NOMO-1 (cell line): ENCODE measurements around the gene ERC2.

ENCODE experiments used
- DNase-seq, 2 experiments: peaks; one replicate each; lab custom pipeline; 2025; ENCODE audit not compliant: unreplicated experiment in 2 of 2; lab: John Stamatoyannopoulos, UW

Gene ERC2

DNA sequence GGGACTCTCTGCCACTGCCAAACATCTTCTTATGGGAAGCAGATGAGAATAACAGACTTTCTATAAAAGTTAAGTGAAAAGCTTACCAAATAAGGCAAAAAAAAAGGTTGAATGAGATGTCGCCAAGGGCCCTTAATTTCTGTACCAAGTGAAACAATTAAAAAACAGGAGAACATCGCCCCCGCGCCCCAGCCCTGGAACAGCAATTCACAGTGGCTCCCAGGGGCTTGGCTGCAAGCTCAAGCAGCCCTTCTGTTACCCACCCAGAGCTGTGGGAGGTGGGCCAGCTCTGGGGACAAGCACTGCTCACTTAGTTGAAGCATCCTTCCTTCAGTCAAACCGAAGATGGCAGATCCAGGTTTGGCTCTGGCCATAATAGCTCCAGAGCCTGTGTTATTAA, 208.0 kb downstream of the ERC2 start:
- DNase-seq: no peak

DNA sequence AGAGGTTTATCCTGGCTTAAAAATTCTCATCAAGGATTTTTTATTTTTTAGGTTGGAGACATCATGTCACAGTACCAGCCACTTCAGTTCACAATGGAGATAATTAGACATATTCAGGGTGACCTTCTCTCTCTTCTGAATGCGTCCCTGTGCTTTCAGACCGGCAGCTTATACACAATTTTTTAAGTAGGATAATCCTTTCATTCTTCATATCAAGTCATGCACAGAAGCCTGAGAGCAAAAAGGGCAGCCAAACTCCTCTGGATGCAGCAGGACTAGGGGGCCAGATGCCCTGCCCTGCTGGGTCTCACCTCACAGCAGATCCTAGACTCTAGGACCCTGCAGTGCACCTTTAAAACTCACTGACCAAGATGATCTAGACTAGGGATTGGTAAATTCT, 210.4 kb downstream of the ERC2 start:
- DNase-seq: no peak

DNA sequence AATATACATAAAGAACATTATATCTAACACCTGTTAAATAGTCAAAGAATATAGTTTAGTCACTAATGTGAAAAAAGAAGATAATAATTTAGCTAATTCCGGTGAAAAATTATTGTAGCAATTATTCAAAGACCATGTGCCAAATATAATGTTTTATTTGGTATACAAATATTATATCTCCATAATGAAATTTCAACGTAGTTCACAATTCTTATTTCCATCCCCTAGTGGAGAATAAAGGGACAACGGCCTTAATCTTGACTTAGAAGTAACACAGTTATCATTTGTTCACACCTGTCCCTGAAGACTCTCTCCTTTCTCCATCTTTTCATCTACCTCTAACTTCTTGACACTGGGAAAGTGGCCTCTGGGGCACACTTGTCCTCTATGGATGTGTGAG, 213.4 kb downstream of the ERC2 start:
- DNase-seq: no peak

DNA sequence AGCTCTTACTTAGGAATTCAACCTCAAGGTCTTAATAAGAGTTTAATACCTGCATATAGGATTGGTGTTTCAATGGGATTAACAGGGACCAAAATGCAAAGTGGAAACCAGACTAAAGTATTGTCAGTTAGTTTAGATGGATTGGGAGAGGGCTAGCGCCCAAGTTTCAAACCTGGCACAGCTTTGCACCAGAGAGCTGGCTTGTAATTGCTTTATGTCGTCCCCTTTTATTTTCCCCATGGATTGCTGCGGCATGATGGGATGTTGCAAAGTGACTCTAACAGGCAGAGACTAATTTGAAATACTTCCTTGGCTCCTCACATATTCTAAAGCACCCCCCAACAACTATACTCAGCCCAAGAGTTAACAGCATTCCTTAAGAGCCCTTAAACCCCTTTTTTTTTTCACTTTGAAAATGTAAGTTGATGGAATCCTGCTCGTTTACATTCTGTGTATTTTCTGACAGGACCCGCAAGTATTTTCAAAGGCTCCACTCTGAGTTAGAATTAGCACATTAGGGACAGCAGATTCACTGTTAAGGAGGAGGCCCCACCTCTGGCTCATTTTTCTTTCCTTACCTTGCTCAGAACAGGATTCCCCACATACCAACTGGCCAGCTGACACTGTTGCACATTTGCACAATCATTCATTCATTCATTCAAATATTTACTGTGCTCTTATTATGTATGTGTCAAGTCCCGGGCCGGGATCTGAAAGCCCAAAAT, 214.2 kb downstream of the ERC2 start:
- no peak for DNase-seq

DNA sequence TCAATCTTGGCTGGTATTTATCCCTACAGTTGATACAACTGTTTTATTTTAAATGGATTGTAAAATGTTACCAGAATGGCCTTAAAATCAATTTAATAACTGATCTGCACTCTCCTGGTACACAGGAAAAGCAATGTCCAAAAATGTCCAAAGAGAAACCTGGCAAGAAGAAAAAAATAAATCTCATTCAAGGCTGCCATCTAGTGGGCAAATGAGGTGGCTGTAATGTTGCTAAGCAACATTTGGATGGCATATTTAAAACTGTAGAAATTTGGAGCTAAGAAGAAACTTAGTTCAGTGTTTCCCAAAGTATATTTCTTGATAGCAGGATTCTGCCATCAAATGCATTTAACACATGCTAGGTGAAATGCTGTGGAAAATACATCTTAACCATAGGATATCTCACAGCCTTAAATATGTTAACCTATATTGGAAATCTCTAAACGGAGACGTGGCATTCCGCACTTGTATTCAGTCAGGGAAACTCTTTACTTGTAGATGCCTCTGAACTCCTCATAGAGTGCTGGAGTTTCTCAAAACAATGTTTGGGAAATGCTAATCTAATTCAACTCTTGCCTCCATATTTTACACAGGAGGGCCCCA, 216.8 kb downstream of the ERC2 start:
- DNase-seq: peak; percentile 18 to 44

DNA sequence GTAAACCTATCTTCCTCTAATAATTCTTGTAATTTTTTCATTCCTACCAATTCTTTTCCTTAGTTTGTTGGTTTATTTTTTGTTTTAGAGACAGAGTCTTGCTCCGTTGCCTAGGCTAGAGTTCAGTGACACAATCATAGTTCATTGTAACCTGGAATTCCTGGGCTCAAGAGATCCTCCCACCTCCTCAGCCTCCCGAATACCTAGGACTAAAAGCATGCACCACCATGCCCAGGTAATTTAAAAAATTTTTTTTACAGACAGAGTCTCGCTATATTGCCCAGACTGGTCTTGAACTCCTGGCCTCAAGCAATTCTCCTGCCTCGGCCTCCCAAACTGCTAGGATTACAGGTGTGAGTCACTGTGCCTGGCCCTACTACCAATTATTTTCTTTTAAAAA, 220.2 kb downstream of the ERC2 start:
- DNase-seq: no peak

DNA sequence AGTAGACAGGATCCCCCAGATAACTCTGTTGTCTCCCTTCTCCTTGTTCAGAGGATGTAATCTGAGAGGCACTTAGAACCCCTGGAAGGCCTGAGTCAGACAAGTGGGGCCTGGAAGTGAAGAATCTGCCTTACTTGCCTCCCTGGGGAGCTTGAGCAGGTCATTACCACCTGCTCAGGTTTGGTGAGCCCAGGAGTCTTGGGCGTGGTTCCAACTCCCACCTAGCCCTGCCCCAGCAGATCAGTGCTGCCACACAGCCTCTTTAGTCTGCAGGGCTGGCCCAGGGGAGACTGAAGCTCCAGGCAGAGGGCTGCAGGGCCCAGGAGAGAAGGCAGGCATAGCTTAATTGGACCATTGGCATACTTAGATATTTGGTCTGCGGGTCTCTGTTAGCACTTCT, 230.0 kb downstream of the ERC2 start:
- DNase-seq: no peak

DNA sequence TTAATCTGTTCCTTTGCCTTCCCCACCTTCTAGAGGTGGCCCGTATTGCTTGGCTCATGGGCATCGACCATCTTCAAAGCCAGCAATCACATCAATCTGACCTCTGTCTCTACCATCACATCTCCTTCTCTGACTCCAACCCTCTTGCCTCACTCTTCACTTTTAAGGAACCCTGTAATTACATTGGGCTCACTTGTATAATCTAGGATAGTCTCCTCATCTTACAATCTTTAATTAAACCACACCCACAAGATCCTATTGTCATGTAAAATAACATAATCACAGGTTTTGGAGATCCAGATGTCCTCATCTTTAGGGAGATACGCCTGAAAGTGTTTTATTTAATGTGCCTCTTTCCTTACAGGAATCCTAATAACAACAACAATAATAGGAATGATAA, 234.5 kb downstream of the ERC2 start:
- no peak for DNase-seq

DNA sequence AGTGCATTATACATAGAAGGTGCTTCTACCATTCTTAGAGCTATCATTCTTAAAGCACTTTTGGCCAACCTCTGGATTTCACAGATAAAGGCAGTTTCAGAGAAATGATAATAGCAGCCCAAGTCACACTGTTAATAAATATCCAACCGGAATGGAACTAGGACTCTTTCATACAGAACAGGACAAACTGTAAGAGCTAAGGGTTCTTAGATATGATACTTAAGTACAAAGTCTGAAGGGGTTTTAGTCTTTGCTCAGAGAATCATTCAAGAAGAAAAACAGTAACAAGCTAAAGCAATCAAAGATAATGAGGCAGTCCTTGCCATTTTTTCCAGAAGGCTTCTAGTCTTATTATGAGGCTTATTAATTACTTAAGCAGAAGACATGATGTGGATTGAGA, 239.0 kb downstream of the ERC2 start:
- no peak for DNase-seq

DNA sequence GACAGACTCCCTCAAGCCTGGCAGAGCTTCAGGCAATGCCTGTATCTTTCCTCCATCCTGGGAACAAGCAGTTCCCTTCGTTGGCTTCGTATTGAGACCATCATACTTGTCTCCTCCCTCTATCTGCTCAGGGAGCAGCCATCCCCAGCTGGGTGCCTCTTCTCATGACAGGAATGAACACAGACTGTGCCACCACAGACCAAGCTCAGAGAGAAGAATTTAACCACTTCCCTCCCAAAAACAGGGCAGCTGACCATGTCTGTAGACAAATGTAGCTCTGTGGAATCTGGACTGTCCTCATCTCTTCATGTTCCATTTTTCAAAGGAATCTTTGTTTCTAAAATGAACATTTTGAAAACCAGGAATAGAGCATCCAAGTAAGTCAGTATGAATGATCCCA, 245.4 kb downstream of the ERC2 start:
- DNase-seq: no peak

DNA sequence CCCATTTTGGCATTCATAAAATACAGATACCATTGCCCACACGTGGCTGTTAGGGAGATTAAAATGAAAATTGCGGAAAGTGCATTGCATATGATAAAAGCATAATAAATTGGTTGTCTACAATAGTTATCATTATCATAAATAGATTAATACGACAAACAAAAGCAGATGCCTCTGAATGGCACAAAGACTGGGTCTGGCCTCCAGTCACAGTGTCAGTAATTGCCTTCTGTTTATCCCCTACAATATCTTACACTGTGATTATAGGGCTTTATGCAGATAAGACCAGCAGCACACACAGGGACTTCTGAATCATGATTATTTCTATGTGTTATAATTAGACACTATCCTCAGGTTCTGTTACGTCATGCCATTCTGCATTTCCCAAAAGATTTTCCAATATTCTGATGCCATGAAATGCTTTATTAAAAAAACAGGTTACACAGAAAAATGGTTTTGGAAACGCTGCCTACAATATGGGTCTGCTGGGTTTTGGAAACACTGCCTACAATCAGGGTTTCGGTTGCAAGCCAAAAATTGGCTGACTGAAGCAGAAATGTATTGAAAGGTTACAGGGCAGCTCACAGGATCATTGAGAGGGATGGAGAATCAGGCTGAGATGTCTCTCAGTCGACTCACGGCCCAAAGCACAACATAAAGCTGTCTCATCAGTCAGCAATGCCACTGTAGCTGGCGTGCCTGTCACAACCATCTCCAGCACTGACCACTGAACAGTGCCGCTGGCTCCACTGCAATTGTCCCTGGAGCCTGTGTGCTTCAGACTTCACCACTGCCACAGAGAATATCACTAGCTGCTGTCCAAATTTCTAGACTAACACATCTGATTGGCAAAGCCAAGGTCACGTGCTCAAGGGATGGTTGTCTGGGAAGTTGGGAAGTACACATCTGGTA, 248.1 kb downstream of the ERC2 start:
- no peak for DNase-seq

DNA sequence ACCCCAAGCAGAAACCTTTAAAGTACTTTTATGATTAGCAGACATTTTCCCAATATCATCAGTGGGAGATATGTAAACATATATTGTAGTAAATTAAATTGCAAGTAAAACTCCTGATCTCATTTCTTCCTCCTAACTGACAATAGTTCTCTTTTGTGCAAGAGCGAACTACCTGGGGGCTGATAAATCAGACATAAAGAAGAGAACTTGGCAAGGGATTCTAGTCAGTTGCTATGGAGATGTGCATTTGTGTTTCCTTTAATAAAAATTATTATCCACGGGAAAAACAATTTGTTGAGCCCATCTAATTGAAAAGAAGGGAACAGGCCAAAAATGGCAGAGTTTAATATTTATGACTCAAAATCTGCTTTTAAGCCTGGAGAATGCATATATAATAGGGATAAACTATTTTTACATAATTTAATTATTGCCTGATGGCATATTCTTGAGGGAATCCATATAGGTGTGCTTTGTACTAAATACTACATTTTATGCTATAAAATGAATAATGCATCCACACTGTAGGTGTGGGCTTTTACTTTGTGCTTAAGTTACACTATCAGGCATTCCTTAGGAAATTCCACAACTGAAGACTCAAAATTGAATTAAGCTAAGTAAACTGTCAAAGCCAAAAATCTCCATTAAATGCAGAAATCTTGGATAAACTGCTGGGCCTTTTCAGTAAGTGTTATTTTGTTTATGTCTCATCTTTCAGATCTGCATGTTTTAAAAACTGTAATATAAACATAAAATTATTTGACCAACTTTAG, 258.1 kb downstream of the ERC2 start:
- no peak for DNase-seq

DNA sequence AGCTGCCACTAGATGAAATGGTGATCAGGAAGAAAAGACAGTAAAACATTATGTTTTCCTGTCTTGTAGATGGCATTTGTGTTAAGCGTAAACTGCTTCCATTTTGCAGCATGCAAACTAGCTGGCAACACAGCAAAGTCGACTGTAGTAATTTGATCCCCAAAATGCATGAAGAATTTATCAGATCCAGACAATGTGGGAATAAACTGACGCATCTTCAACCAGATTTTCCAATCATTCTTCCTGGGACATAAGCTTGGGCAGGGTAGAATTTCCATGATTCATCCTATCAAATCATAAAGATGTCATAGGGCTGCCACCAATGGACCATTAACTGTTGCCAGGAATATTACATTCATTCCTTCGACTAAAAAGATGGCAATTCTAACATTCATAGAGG, 260.3 kb downstream of the ERC2 start:
- DNase-seq: no peak

DNA sequence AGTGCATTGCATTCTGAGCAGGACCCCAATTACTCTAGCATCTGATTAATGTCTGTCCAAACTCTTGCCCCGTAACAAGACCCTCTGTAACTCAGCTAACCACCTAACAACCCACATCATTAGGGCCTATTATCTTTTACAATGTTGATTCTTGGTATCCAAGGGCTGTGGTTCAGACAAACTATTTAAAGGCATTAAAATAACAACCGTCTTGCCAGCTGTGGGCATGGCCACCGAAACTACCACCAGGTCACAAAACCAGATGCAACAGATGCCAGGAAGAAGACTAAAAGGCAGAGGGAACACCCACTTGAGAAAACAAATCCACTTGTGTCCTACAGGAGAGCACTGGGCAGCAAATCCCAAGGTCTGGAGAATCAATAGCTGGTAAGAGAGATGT, 262.9 kb downstream of the ERC2 start:
- no peak for DNase-seq

DNA sequence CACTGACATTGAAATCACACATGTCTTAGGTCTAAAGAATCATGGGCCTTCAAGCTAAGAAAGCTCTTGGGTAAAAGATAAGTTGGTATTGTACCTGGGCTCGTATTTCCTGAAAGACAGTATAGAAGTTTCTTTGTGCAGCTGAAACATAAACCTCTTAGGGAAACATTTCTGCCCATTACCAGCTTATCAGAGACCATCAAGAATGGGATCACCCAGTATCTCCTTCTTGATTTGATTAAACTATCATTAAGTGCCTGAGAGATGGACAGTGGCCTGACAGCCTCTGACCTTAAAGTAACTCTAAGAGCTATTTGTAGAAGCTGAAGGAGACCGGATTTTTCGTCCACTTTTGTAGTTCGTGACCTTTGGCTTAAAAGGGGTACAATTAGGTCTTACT, 265.3 kb downstream of the ERC2 start:
- no peak for DNase-seq

DNA sequence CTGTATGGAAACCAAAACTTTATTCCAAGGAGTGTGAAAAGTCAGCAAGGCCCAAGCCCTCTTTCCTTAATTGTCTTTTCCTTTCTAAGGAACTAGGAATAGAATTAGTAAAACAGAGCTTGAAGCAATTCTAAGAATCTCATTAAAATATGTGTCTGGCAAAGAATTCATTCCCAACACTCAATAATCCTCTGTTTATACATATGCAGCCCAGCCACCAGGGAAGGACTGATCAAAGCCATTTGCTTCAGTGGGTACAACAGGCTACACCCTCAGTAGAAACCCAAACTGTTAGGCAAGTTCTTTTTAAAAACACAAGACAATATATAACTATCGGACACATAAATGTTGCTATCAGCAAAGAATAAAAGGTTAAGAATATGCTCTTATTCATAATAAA, 266.9 kb downstream of the ERC2 start:
- DNase-seq: no peak

DNA sequence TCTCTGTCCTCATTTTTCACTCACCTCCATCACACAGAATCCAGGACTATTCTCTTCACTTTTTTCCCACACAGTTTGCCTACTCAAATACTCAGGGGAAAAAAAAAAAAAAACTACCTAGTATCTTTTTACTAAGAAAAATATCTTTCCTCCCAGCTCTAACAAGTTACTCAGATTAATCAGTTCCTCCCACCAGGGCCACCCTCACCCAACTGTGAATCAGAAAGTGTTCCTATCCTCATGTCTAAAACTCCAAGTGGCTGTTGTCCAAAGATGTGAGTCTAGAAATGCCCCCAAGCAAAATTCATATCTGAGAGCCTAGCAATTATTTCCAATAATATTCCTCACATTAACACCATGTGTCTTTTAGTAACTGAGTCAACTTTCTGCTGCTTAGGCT, 268.0 kb downstream of the ERC2 start:
- no peak for DNase-seq

DNA sequence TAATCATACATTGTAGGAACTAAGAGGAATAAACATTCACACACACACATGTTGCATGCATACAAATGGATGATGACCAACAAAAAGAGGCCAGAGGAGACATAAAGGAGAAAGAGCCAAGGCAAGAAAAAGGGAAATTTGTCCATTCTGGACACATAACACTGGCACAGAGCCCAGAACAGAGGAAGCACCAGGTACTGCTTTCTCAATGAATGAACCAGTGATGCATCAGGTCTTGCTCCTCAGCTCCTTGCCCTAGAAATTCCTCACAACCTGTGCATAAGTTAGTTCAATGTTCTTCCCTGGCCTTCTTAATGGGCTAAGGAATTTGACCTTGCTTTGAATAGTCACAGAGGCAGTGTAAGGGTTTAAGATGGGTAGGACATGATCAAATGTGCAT, 270.3 kb downstream of the ERC2 start:
- DNase-seq: peak in 1 of 2 experiments; percentile 10

DNA sequence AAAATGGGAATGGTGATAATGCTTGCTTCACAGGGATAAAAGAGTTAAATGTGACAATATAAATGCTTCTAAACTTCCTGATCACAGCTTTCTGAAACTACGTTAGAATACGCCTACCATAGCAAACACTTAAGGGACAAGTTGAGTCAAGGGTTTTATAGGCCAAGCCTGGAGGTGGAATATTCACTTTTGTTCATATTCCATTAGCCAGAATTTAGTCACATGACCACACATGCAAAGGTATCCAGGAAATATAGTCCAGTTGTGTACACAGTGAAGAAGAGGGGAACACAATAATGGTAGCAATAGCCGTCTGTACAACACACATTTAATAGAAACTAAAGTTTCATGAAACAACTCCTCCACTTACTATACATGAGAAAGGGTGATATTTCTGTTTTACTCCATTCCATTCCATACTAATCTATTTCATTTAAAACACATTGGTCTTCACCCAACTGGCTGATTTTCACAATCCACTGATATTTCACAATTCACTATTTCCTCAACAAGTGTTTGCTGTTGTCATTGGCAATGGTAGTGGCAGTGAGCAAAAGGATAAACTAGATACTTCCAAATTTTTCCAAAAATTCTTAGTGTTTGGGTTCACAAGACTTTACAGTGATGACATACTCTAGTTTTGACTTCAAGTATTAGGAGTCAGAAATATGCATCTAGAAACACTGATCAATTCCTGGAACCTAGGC, 270.9 kb downstream of the ERC2 start:
- peak in 1 of 2 experiments; percentile 30 for DNase-seq

DNA sequence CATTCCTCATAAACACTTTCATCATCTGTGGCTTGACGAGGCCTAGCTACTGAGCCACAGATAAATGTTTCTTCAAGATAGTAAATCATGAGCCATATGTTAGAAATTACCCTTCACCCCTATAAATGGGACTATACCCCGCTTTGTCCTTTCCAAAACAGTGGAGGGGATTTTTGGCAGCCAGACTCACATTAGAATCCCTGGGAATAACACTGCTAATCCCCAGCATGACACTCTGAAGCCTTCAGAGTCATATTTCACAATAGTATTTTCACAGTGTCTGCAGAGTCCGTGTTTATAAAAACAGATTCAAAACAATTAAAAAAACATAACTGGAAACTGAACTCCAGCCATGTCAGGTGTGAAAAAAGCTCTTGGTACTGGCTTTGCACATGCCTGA, 271.6 kb downstream of the ERC2 start:
- DNase-seq: no peak
